Nephron (organoid): Measurements from ENCODE around the gene IL4.

Source experiments
- H3K27ac Mint-ChIP-seq, 3 experiments: 2 replicates each; pipeline ENCODE4 v1.8.0; 2020; ENCODE audit warnings: mixed read lengths in 3 of 3, mild to moderate bottlenecking in 2 of 3, moderate library complexity in 1 of 3
- H3K27me3 Mint-ChIP-seq: 2 replicates; pipeline ENCODE4 v1.8.0; 2021; ENCODE audit warnings: low read depth, mild to moderate bottlenecking, moderate library complexity, mixed read lengths
- H3K36me3 Mint-ChIP-seq: 2 replicates; pipeline ENCODE4 v1.8.0; 2020; ENCODE audit warnings: low read depth, mixed read lengths
- H3K4me1 Mint-ChIP-seq: 2 replicates; pipeline ENCODE4 v1.8.0; 2020; ENCODE audit warnings: mixed read lengths
- H3K4me3 Mint-ChIP-seq, 3 experiments: 2 replicates each; pipeline ENCODE4 v1.8.0; 2020; ENCODE audit warnings: mild to moderate bottlenecking in 3 of 3, mixed read lengths in 3 of 3, moderate library complexity in 2 of 3
- H3K9me3 Mint-ChIP-seq: 2 replicates; pipeline ENCODE4 v1.8.0; 2020; ENCODE audit warnings: mixed read lengths
- CTCF ChIP-seq, 3 experiments: fragments of 200-600 bp; sonication (generic); IDR thresholded peaks; one replicate each; pipeline ENCODE4 v1.5.0; 2021; ENCODE audit warnings: antibody characterized with exemption in 3 of 3; ENCODE audit not compliant: unreplicated experiment in 3 of 3

Gene IL4

GRCh38 chr5:132714456-132715307, 40.9 kb downstream of the IL4 start:
- H3K4me1 Mint-ChIP-seq, result no peaks in the 10 kb centered on the region
- H3K27me3 Mint-ChIP-seq, result no peaks in the 10 kb centered on the region
- no peaks in the 10 kb centered on the region for H3K9me3 Mint-ChIP-seq
- peak; percentile 35 to 55 (median 36) for TF ChIP-seq CTCF (IDR thresholded peaks at IDR 0.05; ENCODE audit: unreplicated experiment in 3 of 3)
- H3K27ac Mint-ChIP-seq, result no peak overlapping the region
- no peak overlapping the region for H3K4me3 Mint-ChIP-seq
- H3K36me3 Mint-ChIP-seq, result peaks cover 31% of the 10 kb centered on the region

GRCh38 chr5:132718544-132719312, 44.9 kb downstream of the IL4 start:
- peaks cover 52% of the 10 kb centered on the region for H3K36me3 Mint-ChIP-seq
- no peaks in the 10 kb centered on the region for H3K27me3 Mint-ChIP-seq
- H3K4me3 Mint-ChIP-seq, result no peak overlapping the region
- H3K9me3 Mint-ChIP-seq, result no peaks in the 10 kb centered on the region
- no peak for TF ChIP-seq CTCF (IDR thresholded peaks at IDR 0.05; ENCODE audit: unreplicated experiment in 3 of 3)
- no peaks in the 10 kb centered on the region for H3K4me1 Mint-ChIP-seq
- H3K27ac Mint-ChIP-seq, result no peak overlapping the region

- Mint-ChIP-seq H3K4me1 (no peaks in the 10 kb centered on the region), H3K27me3 (no peaks in the 10 kb centered on the region), H3K9me3 (no peaks in the 10 kb centered on the region), H3K27ac (no peak overlapping the region), H3K4me3 (no peak overlapping the region), H3K36me3 (peaks cover 49% of the 10 kb centered on the region)
- no peak for TF ChIP-seq CTCF (IDR thresholded peaks at IDR 0.05; ENCODE audit: unreplicated experiment in 3 of 3)
Measured at GRCh38 chr5:132725745-132726144, 52.0 kb downstream of the IL4 start.

- Mint-ChIP-seq H3K27me3 (no peaks in the 10 kb centered on the region), H3K36me3 (peaks cover 30% of the 10 kb centered on the region), H3K4me1 (no peaks in the 10 kb centered on the region), H3K27ac (no peak overlapping the region), H3K4me3 (no peak overlapping the region), H3K9me3 (no peaks in the 10 kb centered on the region)
- no peak for TF ChIP-seq CTCF (IDR thresholded peaks at IDR 0.05; ENCODE audit: unreplicated experiment in 3 of 3)
Measured at GRCh38 chr5:132729896-132730295, 56.1 kb downstream of the IL4 start.
